ENCODE data around the gene CYP2U1.

The CYP2U1 gene

DNA sequence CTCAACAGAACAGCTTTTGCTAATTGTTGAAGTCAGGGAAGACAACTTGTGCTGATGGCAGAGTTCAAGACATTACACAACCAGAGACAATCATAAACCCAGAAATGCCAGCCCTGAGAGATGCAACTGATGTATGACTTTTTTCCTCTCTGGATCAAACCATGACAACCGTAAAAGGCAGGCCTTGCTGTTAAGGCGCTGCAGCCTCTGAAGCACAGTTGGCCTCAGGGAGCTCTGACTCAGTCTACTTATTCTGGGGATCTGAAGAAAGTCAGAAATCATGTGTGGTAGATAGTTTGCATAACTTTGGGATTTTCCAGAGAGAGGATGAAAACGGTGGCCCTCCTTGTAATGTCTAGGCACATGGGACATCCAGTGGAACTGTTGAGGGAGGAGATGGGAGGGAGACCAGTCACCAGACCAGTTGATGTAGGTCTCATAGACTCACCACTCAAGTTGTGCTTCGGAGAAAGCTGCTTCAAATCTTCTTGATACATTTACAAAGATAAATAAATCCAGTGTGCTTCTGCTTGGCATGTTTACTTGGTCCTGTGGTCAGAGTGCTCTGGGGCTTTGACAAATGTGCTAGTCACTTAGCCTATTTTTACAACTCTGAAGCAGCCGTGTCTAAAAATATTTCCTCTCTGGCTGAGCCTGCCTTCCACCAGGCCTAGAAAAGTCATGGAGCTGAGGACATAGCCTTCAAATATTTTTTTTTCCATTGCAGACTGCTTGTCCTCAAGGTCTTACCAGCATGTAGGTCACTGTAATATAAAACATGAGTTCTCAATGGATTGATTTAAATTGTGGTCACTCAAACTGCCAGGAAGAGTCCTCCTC is 65.8 kb downstream of the CYP2U1 start:
- TF ChIP-seq REST (IDR thresholded peaks at IDR 0.05; ENCODE audit: insufficient read depth in 1 of 2, low read depth in 2 of 2, low read length in 2 of 2) (no peak), POLR2AphosphoS5 (IDR thresholded peaks at IDR 0.05; ENCODE audit: low read depth, low read length) (no peak), TAF1 (IDR thresholded peaks at IDR 0.05; ENCODE audit: borderline replicate concordance, insufficient read depth, low read length) (no peak), FOXP2 (optimal IDR thresholded peaks at IDR 0.05; ENCODE audit: borderline replicate concordance, extremely low read depth, extremely low read length, insufficient read depth) (no peak), SIN3A (IDR thresholded peaks at IDR 0.05; ENCODE audit: borderline replicate concordance, insufficient read depth, low read length) (no peak)

DNA sequence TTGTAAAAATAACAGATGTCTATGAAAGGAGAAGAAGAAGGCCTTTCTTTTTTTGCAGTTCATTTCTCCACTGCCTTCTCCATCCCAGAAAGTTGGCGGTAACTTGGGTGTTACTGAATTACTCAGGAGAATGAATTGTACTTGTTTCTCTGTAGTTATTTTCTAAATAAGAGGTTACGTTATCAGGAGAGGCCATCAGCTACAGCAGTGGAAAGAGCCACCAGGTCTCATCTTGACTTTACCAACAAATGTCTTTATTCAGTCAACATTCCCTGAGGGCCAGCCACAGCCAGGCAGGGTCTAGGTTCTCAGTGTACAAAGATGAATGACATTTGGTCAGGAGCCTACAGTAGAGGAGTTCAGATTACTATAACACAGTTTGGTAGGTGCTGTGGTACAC is 66.4 kb downstream of the CYP2U1 start:
- TF ChIP-seq SIN3A (IDR thresholded peaks at IDR 0.05; ENCODE audit: borderline replicate concordance, insufficient read depth, low read length) (no peak), REST (IDR thresholded peaks at IDR 0.05; ENCODE audit: insufficient read depth in 1 of 2, low read depth in 2 of 2, low read length in 2 of 2) (no peak), POLR2AphosphoS5 (IDR thresholded peaks at IDR 0.05; ENCODE audit: low read depth, low read length) (no peak), FOXP2 (optimal IDR thresholded peaks at IDR 0.05; ENCODE audit: borderline replicate concordance, extremely low read depth, extremely low read length, insufficient read depth) (no peak), TAF1 (IDR thresholded peaks at IDR 0.05; ENCODE audit: borderline replicate concordance, insufficient read depth, low read length) (no peak)

DNA sequence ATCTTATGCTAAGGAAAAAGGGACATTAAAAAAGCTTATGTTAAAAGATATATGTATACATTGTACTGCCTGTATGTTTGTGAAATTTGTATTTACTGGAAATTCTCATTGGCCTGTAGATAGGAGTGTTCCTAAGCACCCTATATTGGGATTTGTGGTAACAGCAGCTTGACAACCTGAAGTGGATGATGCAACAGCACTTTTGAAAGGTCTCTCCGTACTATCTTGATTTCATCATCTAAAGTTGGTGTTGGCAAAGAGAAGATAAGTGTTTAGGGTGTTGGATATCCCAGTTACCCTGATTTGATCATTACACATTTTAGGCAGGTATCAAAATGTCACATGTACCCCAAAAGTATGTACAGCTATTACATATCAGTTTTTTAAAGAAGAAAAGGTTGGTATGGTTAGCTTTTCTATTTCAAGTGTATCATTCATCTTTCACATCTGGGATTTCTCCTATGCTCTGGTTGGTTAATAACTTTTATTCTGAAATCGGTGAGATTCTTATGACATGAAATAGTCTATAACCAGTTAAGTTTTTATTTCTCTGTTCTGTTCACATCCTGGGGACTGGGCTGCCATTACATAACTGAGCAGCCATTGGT is 68.7 kb downstream of the CYP2U1 start:
- TF ChIP-seq POLR2AphosphoS5 (IDR thresholded peaks at IDR 0.05; ENCODE audit: low read depth, low read length), result no peak
- no peak for TF ChIP-seq TAF1 (IDR thresholded peaks at IDR 0.05; ENCODE audit: borderline replicate concordance, insufficient read depth, low read length)
- TF ChIP-seq REST (IDR thresholded peaks at IDR 0.05; ENCODE audit: insufficient read depth in 1 of 2, low read depth in 2 of 2, low read length in 2 of 2), result no peak
- no peak for TF ChIP-seq SIN3A (IDR thresholded peaks at IDR 0.05; ENCODE audit: borderline replicate concordance, insufficient read depth, low read length)
- no peak for TF ChIP-seq FOXP2 (optimal IDR thresholded peaks at IDR 0.05; ENCODE audit: borderline replicate concordance, extremely low read depth, extremely low read length, insufficient read depth)

- TF ChIP-seq FOXP2 (optimal IDR thresholded peaks at IDR 0.05; ENCODE audit: borderline replicate concordance, extremely low read depth, extremely low read length, insufficient read depth) (no peak), TAF1 (IDR thresholded peaks at IDR 0.05; ENCODE audit: borderline replicate concordance, insufficient read depth, low read length) (no peak), REST (IDR thresholded peaks at IDR 0.05; ENCODE audit: insufficient read depth in 1 of 2, low read depth in 2 of 2, low read length in 2 of 2) (no peak), POLR2AphosphoS5 (IDR thresholded peaks at IDR 0.05; ENCODE audit: low read depth, low read length) (no peak), SIN3A (IDR thresholded peaks at IDR 0.05; ENCODE audit: borderline replicate concordance, insufficient read depth, low read length) (no peak)
Measured at GRCh38 chr4:108001540-108002135, 70.3 kb downstream of the CYP2U1 start.
